ENCODE measurements around the gene CFAP77.
"Not testable (repeated sequence)": the region's sequence is repeated elsewhere in the genome, so short reads cannot be mapped to it uniquely, and the experiment has no call there.

CFAP77 gene

DNA sequence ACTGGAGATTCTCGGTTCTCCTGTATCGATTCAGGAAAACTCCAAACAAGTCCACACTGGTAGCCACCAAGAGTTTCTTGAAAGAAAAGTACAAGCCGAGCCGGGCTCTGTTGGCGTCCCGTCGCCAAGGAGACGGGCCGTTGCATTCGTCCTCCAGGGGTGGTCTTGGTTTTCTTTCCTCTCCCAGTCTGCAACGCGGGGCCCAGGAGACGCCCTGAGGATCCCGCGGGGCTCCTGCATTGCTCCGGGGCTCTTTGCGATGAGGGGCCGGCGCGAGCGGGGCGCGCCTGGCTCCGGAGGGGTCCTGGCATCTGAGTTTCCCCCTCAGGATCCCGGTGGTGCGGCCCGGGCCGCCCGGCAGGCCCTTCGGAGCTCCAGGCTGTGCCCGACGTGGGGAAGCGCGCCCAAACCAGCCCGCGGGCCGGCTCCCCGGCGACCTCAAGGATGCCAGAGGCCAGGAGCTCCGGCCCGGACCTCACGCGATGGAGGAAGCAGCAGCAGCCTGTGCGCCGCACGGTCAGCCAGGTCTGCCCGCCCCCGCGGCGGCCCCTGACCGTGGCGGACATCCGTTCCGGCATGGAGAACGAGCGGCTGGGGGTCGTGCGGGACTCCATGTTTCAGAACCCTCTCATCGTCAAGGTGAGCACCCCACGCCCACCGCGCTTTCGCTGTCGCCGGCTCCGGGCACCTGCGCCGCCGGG is at the start of gene CFAP77:
CFAP77 (plus strand) TSS at position 384 of the 701 bp plus-strand sequence; CDS start at position 445, 61 bp downstream.
- peak; percentile 9 to 14 for DNase-seq (ENCODE audit: low read depth in 2 of 2)

DNA sequence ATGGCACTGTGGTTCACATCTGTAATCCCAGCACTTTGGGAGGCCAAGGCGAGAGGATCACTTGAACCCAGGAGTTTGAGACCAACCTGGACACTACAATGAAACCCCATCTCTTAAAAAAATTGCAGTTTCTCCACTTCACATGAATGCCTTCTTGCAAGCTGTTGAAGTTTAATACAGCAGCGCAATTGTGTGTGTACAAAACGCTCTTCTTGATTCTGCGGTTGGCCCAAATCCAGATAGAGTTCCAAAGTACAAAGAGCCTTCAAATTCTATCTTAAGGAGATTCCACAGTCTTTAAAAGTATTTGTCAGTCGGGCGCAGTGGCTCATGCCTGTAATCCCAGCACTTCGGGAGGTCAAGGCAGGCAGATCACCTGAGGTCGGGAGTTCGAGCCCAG is 45.9 kb upstream of the CFAP77 start:
- DNase-seq (ENCODE audit: low read depth in 2 of 2) = no peak

DNA sequence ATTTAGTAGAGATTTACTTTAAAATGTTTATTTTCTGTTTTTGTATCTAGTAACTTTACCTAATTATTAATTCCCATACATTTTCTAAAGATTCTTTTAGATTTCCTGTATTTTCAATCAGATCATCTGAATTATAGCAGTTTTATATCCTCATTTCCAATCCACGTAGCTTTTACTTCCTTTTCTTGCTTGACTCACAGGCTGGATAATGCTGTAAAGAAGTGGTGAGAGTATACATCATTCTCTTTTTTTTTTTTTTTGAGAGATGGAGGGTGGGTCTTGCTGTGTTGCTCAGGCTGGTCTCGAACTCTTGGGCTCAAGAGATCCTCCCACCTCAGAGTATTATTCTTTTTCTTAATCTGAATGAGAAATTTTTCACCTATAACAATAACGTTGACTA is 44.0 kb upstream of the CFAP77 start:
- DNase-seq (ENCODE audit: low read depth in 2 of 2) = no peak

DNA sequence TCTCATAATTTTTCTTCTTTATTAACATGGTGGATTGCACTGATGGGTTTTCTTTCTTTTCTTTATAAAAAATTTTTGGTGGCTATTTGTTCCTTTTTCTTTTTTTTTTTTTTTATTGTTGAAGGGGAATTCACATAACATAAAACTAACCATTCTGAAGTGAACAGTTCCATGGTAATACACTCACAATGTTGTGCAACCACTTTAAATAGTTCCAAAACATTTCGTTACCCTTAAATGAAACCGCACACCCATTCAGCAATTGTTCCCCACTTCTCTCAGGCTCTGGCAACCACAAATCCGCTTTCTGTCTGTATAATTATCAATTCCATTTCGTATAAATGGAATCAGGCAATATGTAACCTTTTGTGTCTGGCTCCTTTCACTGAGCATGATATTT is 43.5 kb upstream of the CFAP77 start:
- no peak for DNase-seq (ENCODE audit: low read depth in 2 of 2)

DNA sequence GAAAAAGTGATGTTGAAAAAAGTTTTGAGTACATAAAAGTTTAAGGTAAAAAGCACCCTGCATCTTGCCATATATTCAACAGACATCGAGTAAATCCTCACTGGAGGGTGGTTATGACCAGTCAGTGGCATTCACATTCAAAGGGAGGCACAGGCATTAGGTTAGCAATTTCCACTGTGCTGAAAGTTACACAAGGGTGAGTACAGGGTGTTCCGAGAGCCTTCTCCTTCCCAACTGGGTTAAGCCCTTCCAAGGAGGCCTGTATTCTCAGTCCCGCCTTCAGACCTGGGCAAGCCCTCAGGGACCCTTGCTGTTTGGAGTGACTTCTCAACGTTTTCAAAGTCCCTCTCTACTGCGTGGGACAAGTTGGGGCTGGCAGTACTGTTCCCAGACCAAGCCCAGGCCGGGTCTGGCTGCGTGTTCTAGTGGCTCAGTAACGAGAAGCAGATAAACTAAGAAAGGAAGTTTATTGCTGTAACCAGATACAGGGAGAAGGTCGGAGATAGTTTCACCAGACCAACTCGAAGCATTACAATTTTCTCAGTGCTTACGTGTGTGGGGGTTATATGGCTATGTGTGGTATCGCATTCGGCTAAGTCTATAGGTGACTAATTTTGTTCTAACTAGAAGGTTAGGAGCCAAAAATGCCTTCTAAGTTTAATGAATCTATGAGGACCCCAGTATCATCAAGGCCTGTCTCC is 42.2 kb upstream of the CFAP77 start:
- DNase-seq (ENCODE audit: low read depth in 2 of 2) = no peak

DNA sequence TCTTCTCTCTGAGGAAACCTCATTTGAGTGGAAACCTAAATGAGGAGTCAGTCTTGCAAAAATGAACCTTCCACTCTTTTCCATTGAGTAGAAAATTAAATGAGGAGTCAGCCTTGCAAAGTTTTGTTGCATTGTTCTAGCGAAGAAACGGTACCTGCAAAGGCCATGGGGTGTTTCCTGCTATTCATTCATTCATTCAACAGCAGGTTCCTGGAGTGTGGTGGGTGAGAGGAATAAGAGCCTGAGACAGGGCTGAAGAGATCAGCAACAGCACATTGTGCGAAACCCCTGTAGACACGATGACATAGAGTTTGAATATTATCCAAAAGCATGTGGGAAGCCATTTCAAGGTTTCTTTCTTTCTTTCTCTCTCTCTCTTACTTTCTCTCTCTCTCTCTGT is 40.6 kb upstream of the CFAP77 start:
- DNase-seq (ENCODE audit: low read depth in 2 of 2) = no peak

DNA sequence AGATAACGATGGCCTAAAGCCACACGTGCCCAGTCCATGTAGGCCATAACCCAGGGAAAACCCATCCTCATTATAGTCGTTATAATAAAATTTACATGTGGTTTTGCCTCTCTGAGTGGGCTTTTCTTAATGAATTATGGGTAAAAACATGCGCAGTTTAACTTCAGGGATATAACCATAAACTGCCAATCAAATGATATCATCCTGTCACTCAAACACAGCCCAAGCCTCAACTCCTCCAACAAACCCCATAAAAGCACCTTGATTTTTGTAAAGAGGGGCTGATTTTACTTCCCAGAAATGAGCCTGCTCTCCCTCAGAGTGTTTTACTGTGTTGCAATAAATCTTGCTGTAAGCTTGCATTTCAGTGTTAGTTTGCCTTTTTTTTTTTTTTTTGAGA is 39.4 kb upstream of the CFAP77 start:
- DNase-seq (ENCODE audit: low read depth in 2 of 2) = no peak

DNA sequence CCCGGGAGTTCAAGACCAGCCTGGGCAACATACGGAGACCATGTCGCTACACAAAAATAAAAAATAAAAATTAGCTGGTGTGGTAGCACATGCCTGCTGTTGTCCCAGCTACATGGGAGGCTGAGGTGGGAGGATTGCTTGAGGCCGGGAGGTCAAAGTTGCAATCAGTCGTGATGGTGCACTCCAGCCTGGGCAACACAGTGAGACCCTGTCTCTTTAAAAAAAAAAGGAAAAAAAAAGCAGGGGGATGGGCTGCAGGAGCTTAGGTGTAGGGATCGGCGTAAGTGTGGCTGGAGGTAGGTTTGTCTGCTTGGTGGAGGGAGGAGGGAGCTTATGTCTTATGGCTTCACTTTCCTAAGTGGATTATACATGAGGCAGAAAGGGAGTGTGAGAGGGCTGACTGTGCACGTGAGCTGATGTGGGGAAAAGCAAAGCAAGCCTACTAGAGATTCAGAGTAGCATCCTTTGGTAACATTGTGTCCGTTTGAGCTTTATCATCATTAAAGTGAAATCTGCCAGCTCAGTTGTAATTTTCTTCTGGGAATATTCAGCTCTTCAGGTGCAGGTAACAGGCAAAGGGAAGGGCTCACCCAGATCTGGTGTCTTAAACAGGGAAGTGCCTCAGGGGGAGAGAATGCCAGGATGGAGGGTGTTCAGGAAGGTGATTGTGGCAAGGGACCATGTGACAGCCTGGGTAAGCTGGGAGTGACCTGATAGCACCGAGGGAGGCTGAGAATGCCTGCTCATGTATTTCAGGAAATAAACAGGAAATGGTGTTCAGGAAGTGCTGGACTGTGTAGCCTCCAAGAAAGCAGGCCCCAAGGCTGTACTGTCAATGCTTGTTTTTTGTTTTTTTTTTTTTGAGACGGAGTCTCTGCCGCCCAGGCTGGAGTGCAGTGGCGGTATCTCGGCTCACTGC is 37.6 kb upstream of the CFAP77 start:
- no peak for DNase-seq (ENCODE audit: low read depth in 2 of 2)

DNA sequence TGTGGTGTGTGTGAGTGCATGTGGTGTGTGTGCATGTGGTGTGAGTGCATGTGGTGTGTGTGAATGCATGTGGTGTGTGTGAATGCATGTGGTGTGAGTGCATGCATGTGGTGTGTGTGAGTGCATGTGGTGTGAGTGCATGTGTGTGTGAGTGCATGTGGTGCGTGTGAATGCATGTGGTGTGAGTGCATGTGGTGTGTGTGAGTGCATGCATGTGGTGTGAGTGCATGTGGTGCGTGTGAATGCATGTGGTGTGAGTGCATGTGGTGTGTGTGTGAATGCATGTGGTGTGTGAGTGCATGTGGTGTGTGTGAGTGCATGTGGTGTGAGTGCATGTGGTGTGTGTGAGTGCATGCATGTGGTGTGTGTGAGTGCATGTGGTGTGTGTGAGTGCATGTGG is 32.2 kb upstream of the CFAP77 start:
- not testable (repeated sequence) for DNase-seq (ENCODE audit: low read depth in 2 of 2)

DNA sequence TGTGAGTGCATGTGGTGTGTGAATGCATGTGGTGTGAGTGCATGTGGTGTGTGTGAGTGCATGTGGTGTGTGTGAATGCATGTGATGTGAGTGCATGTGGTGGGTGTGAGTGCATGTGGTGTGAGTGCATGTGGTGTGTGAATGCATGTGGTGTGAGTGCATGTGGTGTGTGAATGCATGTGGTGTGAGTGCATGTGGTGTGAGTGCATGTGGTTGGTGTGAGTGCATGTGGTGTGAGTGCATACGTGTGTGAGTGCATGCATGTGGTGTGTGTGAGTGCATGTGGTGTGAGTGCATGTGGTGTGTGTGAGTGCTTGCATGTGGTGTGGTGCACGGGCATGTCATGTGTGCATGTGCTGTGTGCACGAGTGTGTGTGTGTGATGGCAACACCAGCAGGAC is 31.6 kb upstream of the CFAP77 start:
- not testable (repeated sequence) for DNase-seq (ENCODE audit: low read depth in 2 of 2)

DNA sequence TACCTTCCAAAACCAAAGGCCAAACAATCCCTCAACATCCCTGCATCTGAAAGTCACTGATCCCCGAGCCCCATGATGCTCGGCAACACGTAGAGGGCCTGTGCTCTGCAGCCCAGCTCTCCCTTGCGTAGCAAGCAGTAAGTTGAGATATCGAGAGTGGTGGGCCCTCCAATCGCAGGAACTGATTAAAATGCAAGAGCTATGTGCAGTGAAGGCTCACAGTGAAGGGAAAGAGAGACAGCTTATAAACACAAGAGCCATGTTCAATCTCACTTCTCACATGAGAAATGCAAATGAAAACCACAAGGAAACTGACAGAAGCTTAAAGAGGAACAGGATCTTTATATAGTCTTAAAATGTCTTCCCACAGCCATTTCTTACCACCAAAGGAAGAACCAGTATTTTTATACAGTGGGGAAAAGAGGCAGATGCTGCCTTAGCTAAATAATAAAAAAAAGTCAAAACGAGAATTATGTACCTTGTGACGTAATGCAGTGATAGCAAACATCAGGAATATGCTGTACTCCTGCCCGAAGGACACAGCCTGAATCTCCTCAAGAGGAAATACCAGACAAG is 28.0 kb upstream of the CFAP77 start:
- no peak for DNase-seq (ENCODE audit: low read depth in 2 of 2)

DNA sequence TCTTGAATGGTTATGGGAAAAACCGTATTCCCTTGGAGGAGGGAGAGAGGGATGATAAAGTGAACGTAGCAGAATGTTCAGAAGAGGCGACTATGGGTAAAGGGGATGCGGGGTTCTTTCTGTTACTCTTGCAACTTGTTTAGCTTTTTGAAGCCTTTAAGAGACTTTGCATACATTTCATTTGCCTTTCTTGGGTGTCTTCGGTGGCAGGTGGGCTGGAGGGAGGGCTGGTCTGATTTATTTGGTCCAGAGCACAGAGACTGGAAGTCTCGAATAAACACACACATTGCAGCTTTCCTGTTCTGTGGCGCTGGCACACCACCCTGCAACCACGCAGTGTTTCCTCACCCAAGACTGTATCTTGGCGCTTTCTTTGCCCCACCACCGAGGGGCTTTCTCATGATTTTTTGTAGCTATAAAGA is 26.5 kb upstream of the CFAP77 start:
- no peak for DNase-seq (ENCODE audit: low read depth in 2 of 2)

DNA sequence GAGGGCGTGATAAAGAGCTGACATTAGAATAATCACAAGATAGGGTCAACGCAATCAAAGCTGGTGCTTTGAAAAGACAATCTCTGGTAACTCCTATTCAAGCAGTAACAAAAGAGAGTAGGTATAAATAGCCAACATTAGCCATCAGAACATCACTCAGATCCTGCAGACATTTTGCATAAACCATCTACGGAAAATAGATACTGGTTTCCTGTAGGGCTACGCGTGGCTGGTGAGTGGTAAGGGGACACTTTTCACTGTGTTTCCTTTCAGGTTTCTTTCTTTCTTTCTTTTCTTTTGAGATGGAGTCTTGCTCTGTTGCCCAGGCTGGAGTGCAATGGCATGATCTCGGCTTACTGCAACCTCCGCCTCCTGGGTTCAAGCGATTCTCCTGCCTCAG is 25.6 kb upstream of the CFAP77 start:
- DNase-seq (ENCODE audit: low read depth in 2 of 2) = no peak

DNA sequence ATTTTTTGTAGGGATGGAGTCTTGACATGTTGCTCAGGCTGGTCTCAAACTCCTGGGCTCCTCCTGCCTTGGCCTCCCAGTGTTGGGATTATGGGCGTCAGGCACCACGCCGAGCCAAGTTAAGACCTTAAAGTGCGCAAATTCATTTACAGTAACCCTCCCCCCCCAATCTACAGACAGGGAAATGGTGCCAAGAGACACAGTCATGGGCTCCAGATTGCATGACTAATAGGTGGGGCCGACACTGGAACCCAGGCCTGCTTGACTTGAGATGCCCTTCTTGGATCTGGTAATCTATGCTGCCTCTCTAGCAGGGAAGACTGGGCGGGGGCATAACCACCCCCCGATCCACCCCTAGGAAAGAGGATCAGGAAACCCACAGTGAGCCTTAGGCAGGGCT is 22.9 kb upstream of the CFAP77 start:
- no peak for DNase-seq (ENCODE audit: low read depth in 2 of 2)

DNA sequence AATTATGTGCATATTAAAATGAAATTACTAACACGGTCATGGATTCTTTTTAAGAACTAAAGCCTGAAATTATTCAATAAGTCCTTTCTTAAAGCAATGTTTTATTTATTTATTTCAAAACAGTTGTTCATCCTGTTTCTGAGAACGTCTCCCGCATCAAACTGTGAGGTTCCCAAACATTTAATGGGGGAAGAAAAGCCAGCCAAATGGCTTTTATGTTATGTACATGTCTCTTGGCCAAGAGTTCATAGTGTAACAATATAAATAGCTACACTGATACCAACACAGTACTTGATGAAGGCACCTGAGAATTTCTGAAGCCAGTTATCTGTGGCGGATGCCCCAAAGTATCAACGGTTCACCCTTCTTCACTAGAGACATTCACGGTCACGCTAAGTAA is 19.0 kb upstream of the CFAP77 start:
- DNase-seq (ENCODE audit: low read depth in 2 of 2) = no peak

DNA sequence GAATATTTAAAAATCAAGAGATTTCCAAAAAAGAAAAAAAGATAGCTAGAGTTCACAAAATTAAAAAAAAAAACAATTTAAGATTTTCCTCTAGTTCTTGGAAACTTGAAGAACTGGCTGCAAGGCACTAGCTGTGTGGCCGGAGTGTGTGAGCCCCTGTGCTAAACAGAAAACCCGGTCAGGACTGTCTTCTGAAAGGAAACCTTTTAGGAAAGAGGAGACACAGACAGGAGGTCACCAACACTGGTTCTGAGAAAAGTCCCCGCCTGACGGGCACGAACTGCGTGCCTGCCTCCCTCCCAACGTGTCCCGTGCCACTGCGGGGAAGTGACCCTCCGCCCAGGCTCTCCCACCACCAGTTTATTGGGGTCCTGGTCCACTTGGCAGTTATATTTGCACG is 18.6 kb upstream of the CFAP77 start:
- no peak for DNase-seq (ENCODE audit: low read depth in 2 of 2)

DNA sequence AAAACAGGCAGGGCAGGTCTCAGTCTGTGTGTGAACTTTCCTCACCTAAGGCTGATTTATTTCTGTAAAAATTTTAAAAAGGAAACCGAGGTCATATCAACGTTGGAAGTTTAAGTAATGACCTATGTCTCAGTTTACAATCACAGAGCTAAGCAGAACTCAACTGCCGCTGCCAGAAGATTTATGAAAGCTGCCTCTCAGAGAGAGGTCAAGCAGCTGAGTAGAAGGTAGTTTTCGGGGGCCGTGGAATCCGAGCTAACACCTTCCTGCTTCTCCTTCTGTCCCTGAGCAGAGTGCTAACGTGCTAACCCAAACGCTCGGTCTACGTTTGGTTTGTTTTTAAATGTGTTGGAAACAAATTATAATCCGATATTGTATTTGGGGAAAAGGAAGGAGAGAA is 14.5 kb upstream of the CFAP77 start:
- DNase-seq (ENCODE audit: low read depth in 2 of 2) = no peak

DNA sequence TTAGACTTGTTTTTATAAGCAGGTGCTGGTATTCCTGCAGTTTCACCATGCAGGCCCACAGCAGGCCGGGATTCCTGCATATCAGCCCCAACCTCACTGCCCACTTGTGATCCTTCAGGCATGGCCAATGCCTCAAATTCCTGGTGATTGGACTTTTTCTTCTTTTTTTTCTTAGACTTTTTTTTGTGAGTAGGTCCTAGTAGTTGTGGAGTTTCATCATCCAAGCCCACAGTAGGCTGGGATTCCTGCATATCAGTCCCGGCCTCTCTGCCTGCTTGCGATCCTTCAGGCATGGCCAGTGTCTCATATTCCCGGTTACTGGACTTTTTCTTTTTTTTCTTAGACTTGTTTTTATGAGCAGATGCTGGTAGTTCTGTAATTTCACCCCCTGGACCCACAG is 8.2 kb upstream of the CFAP77 start:
- no peak for DNase-seq (ENCODE audit: low read depth in 2 of 2)

DNA sequence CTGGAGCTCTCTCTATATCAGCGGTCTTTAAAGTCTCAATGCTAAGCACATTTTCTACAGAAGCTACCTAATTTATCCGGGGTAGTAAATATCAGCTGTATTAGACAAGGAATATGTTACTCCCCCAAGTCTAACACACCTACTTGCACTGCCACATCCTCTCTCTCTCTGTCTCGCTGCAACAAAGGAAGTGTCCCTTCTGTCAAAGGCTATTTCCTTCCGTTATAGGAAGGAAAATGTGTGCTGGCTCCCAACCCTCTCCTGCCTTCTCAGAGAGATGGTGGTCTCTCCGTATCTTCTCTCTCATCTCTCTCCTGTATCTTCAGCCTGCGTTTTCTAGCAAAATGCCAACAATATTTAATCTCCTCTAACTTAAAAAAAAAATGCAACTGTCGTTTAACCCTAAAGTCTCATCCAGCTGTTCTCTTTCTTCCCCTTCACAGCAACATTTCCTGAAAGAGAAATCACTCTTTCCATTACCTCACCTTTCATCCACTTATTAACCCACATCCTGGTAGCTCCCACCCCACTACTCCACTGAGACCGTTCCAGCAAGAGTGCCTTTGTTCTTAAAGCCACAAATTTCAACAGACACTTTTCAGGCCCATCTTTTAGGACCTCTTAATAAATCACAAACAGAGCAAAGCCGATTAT is 5.7 kb upstream of the CFAP77 start:
- DNase-seq (ENCODE audit: low read depth in 2 of 2) = no peak

DNA sequence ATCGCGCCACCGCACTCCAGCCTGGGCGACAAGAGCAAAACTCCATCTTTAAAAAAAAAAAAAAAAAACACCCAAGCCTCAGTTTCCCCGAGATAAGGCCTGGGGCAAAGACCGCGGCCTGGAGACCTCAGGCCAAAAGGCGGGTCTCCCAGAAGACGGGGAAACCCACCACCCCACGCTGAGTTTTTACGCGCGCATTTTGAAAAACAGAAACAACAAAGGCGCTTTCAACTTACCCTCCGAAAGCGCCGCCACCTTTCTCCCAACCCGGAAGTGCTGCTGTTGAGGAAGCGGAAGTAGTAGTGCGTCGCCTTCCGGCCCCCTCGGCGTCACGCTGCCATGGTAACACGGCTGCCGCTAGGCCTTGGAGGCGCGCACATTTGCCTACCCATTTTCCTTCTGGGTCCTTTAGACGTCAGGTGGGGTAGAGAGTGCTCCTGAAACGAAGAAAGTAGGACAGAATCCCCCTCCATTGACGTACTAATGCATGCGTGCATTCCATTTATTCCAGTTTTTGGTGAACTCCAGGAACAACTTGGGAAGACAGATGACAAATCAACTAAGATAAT is 3.4 kb upstream of the CFAP77 start, which contains the start of gene TTF1:
TTF1 (minus strand) TSS at position 287 of the 569 bp plus-strand sequence. CDS start 4,019 bp downstream, outside the sequence.
- DNase-seq (ENCODE audit: low read depth in 2 of 2) = peak; percentile 67 to 74

DNA sequence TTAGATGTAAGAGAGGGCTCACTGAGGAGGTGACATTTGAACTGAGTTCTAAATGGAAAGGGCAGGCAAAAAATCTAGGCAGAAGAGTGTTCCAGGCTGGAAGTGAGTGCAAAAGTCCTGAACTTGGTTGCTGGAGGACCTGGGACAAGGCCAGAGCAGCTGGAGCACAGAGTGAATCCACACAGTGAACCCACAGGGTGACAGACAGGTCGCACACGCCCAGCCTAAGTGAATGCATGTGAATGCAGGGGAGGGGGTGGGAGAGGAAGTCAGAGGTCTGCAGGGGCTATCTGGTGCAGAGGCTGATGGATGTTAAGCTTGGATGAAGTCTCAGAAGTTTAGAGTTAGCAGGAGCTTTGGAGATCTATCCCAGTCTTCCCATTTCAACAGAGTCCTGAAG is 2.8 kb upstream of the CFAP77 start:
- DNase-seq (ENCODE audit: low read depth in 2 of 2) = no peak

All from fibroblast of skin of left biceps (primary cell).